ENCODE results near the gene NR2E3.

DNA sequence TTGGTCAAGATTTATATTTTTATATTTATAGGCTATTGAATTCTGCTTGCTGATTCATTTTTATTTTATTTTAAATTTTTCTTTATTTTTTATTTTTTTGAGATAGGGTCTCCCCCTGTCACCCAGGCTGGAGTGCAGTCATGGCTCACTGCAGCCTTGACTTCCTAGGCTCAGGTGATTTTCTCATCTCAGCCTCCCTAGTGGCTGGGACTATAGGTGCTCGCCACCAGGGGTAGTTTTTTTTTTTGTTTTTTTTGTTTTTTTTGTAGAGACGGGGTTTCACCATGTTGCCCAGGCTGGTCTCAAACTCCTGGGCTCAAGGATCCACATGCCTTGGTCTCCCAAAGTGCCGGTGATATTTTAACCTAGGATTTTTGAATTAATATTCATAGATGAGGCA lies 31.2 kb downstream of the NR2E3 start:
- TF ChIP-seq, protein P1, sequence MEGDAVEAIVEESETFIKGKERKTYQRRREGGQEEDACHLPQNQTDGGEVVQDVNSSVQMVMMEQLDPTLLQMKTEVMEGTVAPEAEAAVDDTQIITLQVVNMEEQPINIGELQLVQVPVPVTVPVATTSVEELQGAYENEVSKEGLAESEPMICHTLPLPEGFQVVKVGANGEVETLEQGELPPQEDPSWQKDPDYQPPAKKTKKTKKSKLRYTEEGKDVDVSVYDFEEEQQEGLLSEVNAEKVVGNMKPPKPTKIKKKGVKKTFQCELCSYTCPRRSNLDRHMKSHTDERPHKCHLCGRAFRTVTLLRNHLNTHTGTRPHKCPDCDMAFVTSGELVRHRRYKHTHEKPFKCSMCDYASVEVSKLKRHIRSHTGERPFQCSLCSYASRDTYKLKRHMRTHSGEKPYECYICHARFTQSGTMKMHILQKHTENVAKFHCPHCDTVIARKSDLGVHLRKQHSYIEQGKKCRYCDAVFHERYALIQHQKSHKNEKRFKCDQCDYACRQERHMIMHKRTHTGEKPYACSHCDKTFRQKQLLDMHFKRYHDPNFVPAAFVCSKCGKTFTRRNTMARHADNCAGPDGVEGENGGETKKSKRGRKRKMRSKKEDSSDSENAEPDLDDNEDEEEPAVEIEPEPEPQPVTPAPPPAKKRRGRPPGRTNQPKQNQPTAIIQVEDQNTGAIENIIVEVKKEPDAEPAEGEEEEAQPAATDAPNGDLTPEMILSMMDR (conservative IDR thresholded peaks at IDR 0.05; ENCODE audit: low read length), result no peak
- TF ChIP-seq EZH2phosphoT487 (IDR thresholded peaks at IDR 0.05; ENCODE audit: borderline replicate concordance), result no peak
